Measurements from ENCODE around the gene CCDC169. TPM values are rescaled to one million over a fixed set of nuclear protein-coding genes. Genes with fewer than 3 reads are reported as not detected.

The CCDC169 gene
- total RNA-seq, 5 donors from 2014 or later (not counting 1 experiment from before 2014, with no cell fraction given) = not detected

GRCh38 chr13:36188441-36188840 lies 109.2 kb downstream of the CCDC169 start:
- Mint-ChIP-seq H3K4me3 (no peak overlapping the region), H3K27me3 (no peaks in the 10 kb centered on the region), H3K4me1 (no peaks in the 10 kb centered on the region), H3K36me3 (no peaks in the 10 kb centered on the region), H3K27ac (no peak overlapping the region), H3K9me3 (peaks cover 0 to 12% (median 6%) of the 10 kb centered on the region in 3 donors)
- DNase-seq (no peak), ATAC-seq (replicated peaks in 1 of 4) (no peak)
- no peak overlapping the region for H3K27ac ChIP-seq (ENCODE audit: low read length)
- no peaks in the 10 kb centered on the region for H3K4me1 ChIP-seq (ENCODE audit: control insufficient read depth in 1 of 2, extremely low read depth in 1 of 2, insufficient read depth in 2 of 2, low read length in 2 of 2)
- H3K36me3 ChIP-seq (ENCODE audit: control insufficient read depth in 2 of 2, extremely low read depth in 1 of 2, insufficient read depth in 1 of 2, low read length in 1 of 2) = no peaks in the 10 kb centered on the region
- ChIA-PET CTCF (no interaction called here), POLR2A (no interaction called here)
- no peaks in the 10 kb centered on the region for H3K27me3 ChIP-seq (replicated peaks in 1 of 2; ENCODE audit: control insufficient read depth in 2 of 2, extremely low read depth in 1 of 2, insufficient read depth in 2 of 2, low read length in 1 of 2)
- no peak overlapping the region for H3K4me3 ChIP-seq (ENCODE audit: control insufficient read depth in 1 of 2, extremely low read depth in 1 of 2, low read length in 1 of 2)
- H3K9me3 ChIP-seq = no peaks in the 10 kb centered on the region
- WGBS (ENCODE audit: insufficient coverage) = 82% methylated on average over 1 of the region's 1 CpG

GRCh38 chr13:36183901-36184300 lies 113.7 kb downstream of the CCDC169 start:
- H3K4me1 ChIP-seq (ENCODE audit: control insufficient read depth in 1 of 2, extremely low read depth in 1 of 2, insufficient read depth in 2 of 2, low read length in 2 of 2) = no peaks in the 10 kb centered on the region
- no peak for ATAC-seq (replicated peaks in 1 of 4)
- H3K4me1 Mint-ChIP-seq = no peaks in the 10 kb centered on the region
- CTCF ChIA-PET = no interaction called here
- H3K27ac Mint-ChIP-seq = no peak overlapping the region
- peaks cover 0 to 20% (median 6%) of the 10 kb centered on the region in 3 donors for H3K9me3 Mint-ChIP-seq
- no peaks in the 10 kb centered on the region for H3K27me3 Mint-ChIP-seq
- no peaks in the 10 kb centered on the region for H3K27me3 ChIP-seq (replicated peaks in 1 of 2; ENCODE audit: control insufficient read depth in 2 of 2, extremely low read depth in 1 of 2, insufficient read depth in 2 of 2, low read length in 1 of 2)
- H3K36me3 Mint-ChIP-seq = no peaks in the 10 kb centered on the region
- no peak overlapping the region for H3K4me3 ChIP-seq (ENCODE audit: control insufficient read depth in 1 of 2, extremely low read depth in 1 of 2, low read length in 1 of 2)
- no peaks in the 10 kb centered on the region for H3K9me3 ChIP-seq
- no peak for DNase-seq
- H3K36me3 ChIP-seq (ENCODE audit: control insufficient read depth in 2 of 2, extremely low read depth in 1 of 2, insufficient read depth in 1 of 2, low read length in 1 of 2) = no peaks in the 10 kb centered on the region
- H3K4me3 Mint-ChIP-seq = no peak overlapping the region
- H3K27ac ChIP-seq (ENCODE audit: low read length) = no peak overlapping the region
- POLR2A ChIA-PET = no interaction called here

Other genes starting within 250 kb of the CCDC169 start
- gene DCLK1, start 166.4 kb downstream of the CCDC169 start, total RNA-seq = under 1 TPM in 2 of 5 donors, not detected in 3; 0.03 to 0.09 TPM
- gene SOHLH2, start 83.3 kb downstream of the CCDC169 start, total RNA-seq = not detected
- 10 to 100 TPM; 20.2 to 33.3 (median 28.8) TPM for gene SPART, start 48.6 kb upstream of the CCDC169 start, total RNA-seq
- gene CCNA1, start 134.7 kb upstream of the CCDC169 start, total RNA-seq = not detected